ENCODE results near the gene ACOXL.
"Not testable (repeated sequence)": the region's sequence is repeated elsewhere in the genome, so short reads cannot be mapped to it uniquely, and the experiment has no call there.

Gene ACOXL

GRCh38 chr2:111041398-111042202 is 309.2 kb downstream of the ACOXL start:
- Histone ChIP-seq H3K4me3 (replicated peaks; ENCODE audit: low read depth, low read length) (no peak overlapping the region), H3K27me3 (replicated peaks; ENCODE audit: control insufficient read depth, insufficient read depth, low read length) (no peaks in the 10 kb centered on the region; the same call in 1 of the 2 replicates), H3K36me3 (ENCODE audit: control insufficient read depth, insufficient read depth, low read length) (no peaks in the 10 kb centered on the region)
- no peak for TF ChIP-seq CTCF (IDR thresholded peaks at IDR 0.05; ENCODE audit: insufficient read depth, low read length, poor library complexity, severe bottlenecking)
- DNase-seq (ENCODE audit: extremely low read depth, insufficient read length), result no peak

- no peaks in the 10 kb centered on the region; the same call in 1 of the 2 replicates for H3K27me3 ChIP-seq (replicated peaks; ENCODE audit: control insufficient read depth, insufficient read depth, low read length)
- no peak for DNase-seq (ENCODE audit: extremely low read depth, insufficient read length)
- no peak overlapping the region for H3K4me3 ChIP-seq (replicated peaks; ENCODE audit: low read depth, low read length)
- no peaks in the 10 kb centered on the region for H3K36me3 ChIP-seq (ENCODE audit: control insufficient read depth, insufficient read depth, low read length)
- TF ChIP-seq CTCF (IDR thresholded peaks at IDR 0.05; ENCODE audit: insufficient read depth, low read length, poor library complexity, severe bottlenecking), result no peak
Measured at GRCh38 chr2:111042261-111042660, 309.9 kb downstream of the ACOXL start.

GRCh38 chr2:111042772-111043771 is 310.7 kb downstream of the ACOXL start:
- H3K27me3 ChIP-seq (replicated peaks; ENCODE audit: control insufficient read depth, insufficient read depth, low read length), result no peaks in the 10 kb centered on the region; the same call in 1 of the 2 replicates
- H3K4me3 ChIP-seq (replicated peaks; ENCODE audit: low read depth, low read length), result no peak overlapping the region
- no peak for DNase-seq (ENCODE audit: extremely low read depth, insufficient read length)
- no peaks in the 10 kb centered on the region for H3K36me3 ChIP-seq (ENCODE audit: control insufficient read depth, insufficient read depth, low read length)
- TF ChIP-seq CTCF (IDR thresholded peaks at IDR 0.05; ENCODE audit: insufficient read depth, low read length, poor library complexity, severe bottlenecking), result no peak

GRCh38 chr2:111044066-111044465 is 311.7 kb downstream of the ACOXL start:
- no peak for TF ChIP-seq CTCF (IDR thresholded peaks at IDR 0.05; ENCODE audit: insufficient read depth, low read length, poor library complexity, severe bottlenecking)
- Histone ChIP-seq H3K27me3 (replicated peaks; ENCODE audit: control insufficient read depth, insufficient read depth, low read length) (no peaks in the 10 kb centered on the region; the same call in 1 of the 2 replicates), H3K36me3 (ENCODE audit: control insufficient read depth, insufficient read depth, low read length) (no peaks in the 10 kb centered on the region), H3K4me3 (replicated peaks; ENCODE audit: low read depth, low read length) (no peak overlapping the region)
- no peak for DNase-seq (ENCODE audit: extremely low read depth, insufficient read length)

- H3K27me3 ChIP-seq (replicated peaks; ENCODE audit: control insufficient read depth, insufficient read depth, low read length); H3K4me3 ChIP-seq (replicated peaks; ENCODE audit: low read depth, low read length); DNase-seq (ENCODE audit: extremely low read depth, insufficient read length); H3K36me3 ChIP-seq (ENCODE audit: control insufficient read depth, insufficient read depth, low read length): not testable (repeated sequence)
Measured at GRCh38 chr2:111045236-111045635, 312.9 kb downstream of the ACOXL start.

Measured in GM06990 (cell line).